ENCODE measurements around the gene CDC42SE1. TPM values are rescaled to one million over a fixed set of nuclear protein-coding genes. Genes with fewer than 3 reads are reported as not detected.

The CDC42SE1 gene
- total RNA-seq, 4 donors from 2014 or later, result 13.2 to 31.7 (median 22.8) TPM

DNA sequence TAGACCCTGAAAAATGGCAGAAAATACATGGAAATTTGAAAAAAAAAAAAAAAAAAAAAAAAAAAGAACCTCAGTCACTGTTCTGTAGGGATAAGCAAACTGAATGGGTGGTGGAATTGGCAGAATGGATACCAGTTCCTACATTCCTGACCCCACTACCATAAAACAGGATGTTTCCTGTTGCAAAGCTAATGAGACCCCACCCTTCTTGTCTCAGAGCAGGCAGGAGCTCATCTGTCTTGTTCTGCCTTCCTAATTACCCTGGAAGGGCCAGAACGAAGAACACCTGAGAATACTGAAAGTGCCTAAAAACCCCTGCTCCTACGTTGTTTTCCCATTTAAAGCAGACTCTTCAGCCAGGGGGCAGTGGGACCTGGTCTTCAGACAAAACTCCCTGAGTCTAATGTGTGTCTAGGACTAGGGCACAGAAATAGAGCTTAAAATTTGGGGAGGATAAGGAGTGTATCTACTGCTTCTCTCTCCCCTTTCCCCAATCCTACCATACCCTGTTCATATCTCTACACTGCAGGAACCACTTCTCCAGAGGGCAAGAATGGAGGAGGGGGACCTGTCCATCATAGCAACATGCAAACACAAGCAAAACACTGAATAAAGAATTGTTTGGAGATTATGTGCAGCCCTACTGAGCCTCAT is 7.9 kb downstream of the CDC42SE1 start:
- intact Hi-C loops (cut with DNase I; ENCODE audit: low total_unique reads), result no loop called here
- DNase-seq, result no peak
- no peaks in the 10 kb centered on the region for H3K27me3 ChIP-seq
- H3K4me1 ChIP-seq, result peaks cover 13 to 24% of the 10 kb centered on the region in 2 donors
- in situ Hi-C loops (cut with MboI; ENCODE audit: low sequenced_read_pairs in 4 of 4), result no loop called here
- H3K4me3 ChIP-seq, result no peak overlapping the region
- no peaks in the 10 kb centered on the region for H3K9me3 ChIP-seq
- no peak for ATAC-seq
- TF ChIP-seq CTCF (IDR thresholded peaks at IDR 0.05 in 4 of 5, conservative IDR thresholded peaks at IDR 0.05 in 1 of 5), result no peak
- no peak for TF ChIP-seq POLR2A (IDR thresholded peaks at IDR 0.05)
- peaks cover 6 to 49% of the 10 kb centered on the region in 2 donors for H3K36me3 ChIP-seq
- no peak overlapping the region for H3K27ac ChIP-seq

GRCh38 chr1:151050051-151050688 is 9.3 kb downstream of the CDC42SE1 start:
- DNase-seq (no peak), ATAC-seq (no peak)
- H3K9me3 ChIP-seq, result no peaks in the 10 kb centered on the region
- peaks cover 4 to 38% of the 10 kb centered on the region in 2 donors for H3K36me3 ChIP-seq
- in situ Hi-C loops (cut with MboI; ENCODE audit: low sequenced_read_pairs in 4 of 4) (no loop called here), intact Hi-C loops (cut with DNase I; ENCODE audit: low total_unique reads) (no loop called here)
- H3K4me3 ChIP-seq, result no peak overlapping the region
- peaks cover 6 to 17% of the 10 kb centered on the region in 2 donors for H3K4me1 ChIP-seq
- no peaks in the 10 kb centered on the region for H3K27me3 ChIP-seq
- peak overlapping the region in 2 of 4 donors; percentile 10 to 29 for H3K27ac ChIP-seq
- TF ChIP-seq POLR2A (IDR thresholded peaks at IDR 0.05) (no peak), CTCF (IDR thresholded peaks at IDR 0.05 in 4 of 5, conservative IDR thresholded peaks at IDR 0.05 in 1 of 5) (no peak)

- no peaks in the 10 kb centered on the region for H3K9me3 ChIP-seq
- peaks cover 0 to 31% of the 10 kb centered on the region in 2 donors for H3K36me3 ChIP-seq
- peaks cover 6 to 17% of the 10 kb centered on the region in 2 donors for H3K4me1 ChIP-seq
- no peaks in the 10 kb centered on the region for H3K27me3 ChIP-seq
- in situ Hi-C loops (cut with MboI; ENCODE audit: low sequenced_read_pairs in 4 of 4) (no loop called here), intact Hi-C loops (cut with DNase I; ENCODE audit: low total_unique reads) (no loop called here)
- no peak overlapping the region for H3K4me3 ChIP-seq
- ATAC-seq (no peak), DNase-seq (no peak)
- peak overlapping the region in 3 of 4 donors; percentile 10 to 94 (median 91) for H3K27ac ChIP-seq
- no peak for TF ChIP-seq CTCF (IDR thresholded peaks at IDR 0.05 in 4 of 5, conservative IDR thresholded peaks at IDR 0.05 in 1 of 5)
- no peak for TF ChIP-seq POLR2A (IDR thresholded peaks at IDR 0.05)
Observed at GRCh38 chr1:151049458-151049857, 10.0 kb downstream of the CDC42SE1 start.

- in situ Hi-C loops (cut with MboI; ENCODE audit: low sequenced_read_pairs in 4 of 4), result no loop called here
- H3K4me3 ChIP-seq, result peak overlapping the region; percentile 68 to 92 (median 78)
Observed at GRCh38 chr1:151048645-151049032, 10.8 kb downstream of the CDC42SE1 start.

More at GRCh38 chr1:151048645-151049032, 10.8 kb downstream of the CDC42SE1 start:
- Histone ChIP-seq H3K36me3 (peaks cover 0 to 22% of the 10 kb centered on the region in 2 donors), H3K27me3 (no peaks in the 10 kb centered on the region), H3K27ac (peak overlapping the region; percentile 85 to 95 (median 92)), H3K4me1 (peaks cover 6 to 17% of the 10 kb centered on the region in 2 donors), H3K9me3 (no peaks in the 10 kb centered on the region)
- peak in 2 of 5 experiments; percentile 52 to 59 for TF ChIP-seq CTCF (IDR thresholded peaks at IDR 0.05 in 4 of 5, conservative IDR thresholded peaks at IDR 0.05 in 1 of 5)
- no peak for TF ChIP-seq POLR2A (IDR thresholded peaks at IDR 0.05)
- no peak for DNase-seq
- intact Hi-C loops (cut with DNase I; ENCODE audit: low total_unique reads), result loop anchor here (1.0 kb wide), 1 partner anchor 24 kb away; no protein-coding TSS in a partner anchor
- peak in 1 of 2 donors; percentile 2 for ATAC-seq
